Stimulated activated CD8-positive, alpha-beta memory T cell treated with anti-CD3 and anti-CD28 coated beads, Interleukin-2, amount 100 ng/mL, for 48 hours (primary cell): Measurements from ENCODE around the gene C4orf50.

Experiments used
- DNase-seq, 2 donors: peaks; one replicate each; pipeline ENCODE4 v3.0.0-alpha.2; 2020; ENCODE audit warnings: low read depth in 2 of 2

C4orf50 gene

GRCh38 chr4:5943561-5943960 is 74.7 kb downstream of the C4orf50 start:
- no peak for DNase-seq

- no peak for DNase-seq
These were observed 75.3 kb downstream of the C4orf50 start for GRCh38 chr4:5942947-5943346.

- no peak for DNase-seq
These were observed 76.6 kb downstream of the C4orf50 start for GRCh38 chr4:5941601-5942000.

DNA sequence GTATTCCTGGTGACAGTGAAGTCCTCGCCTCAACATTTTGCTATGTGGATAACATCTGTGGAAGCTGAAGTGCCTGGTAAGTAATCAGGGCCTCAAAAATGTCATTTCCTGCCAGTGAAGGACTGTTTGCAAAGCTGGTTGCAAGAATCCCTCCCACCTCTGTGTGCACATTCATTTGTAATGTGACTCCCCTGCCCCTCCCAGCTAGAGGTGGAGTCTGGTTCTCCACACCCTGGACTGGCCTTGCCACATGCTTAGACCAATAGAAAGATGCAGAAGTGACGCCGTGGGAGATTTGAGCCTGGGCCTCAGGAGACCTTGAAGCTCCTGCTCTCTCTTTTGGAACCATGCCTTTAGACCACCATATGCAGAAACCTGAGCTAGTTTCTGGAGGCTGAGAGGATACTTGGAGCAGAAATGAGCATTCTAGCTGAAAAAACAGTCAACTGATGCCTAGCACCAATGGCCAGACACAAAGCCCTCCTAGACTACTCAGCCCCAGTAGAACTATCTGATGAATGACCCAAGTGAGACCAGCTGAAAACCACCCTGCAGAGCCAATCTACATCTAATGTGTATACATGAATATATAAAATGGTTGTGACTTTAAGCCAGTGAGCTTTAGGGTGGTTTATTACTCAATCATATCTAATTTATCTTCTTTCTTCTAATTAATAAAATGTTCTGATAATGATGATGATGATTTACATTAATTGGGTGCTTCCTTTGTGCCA is 77.6 kb downstream of the C4orf50 start:
- no peak for DNase-seq

DNA sequence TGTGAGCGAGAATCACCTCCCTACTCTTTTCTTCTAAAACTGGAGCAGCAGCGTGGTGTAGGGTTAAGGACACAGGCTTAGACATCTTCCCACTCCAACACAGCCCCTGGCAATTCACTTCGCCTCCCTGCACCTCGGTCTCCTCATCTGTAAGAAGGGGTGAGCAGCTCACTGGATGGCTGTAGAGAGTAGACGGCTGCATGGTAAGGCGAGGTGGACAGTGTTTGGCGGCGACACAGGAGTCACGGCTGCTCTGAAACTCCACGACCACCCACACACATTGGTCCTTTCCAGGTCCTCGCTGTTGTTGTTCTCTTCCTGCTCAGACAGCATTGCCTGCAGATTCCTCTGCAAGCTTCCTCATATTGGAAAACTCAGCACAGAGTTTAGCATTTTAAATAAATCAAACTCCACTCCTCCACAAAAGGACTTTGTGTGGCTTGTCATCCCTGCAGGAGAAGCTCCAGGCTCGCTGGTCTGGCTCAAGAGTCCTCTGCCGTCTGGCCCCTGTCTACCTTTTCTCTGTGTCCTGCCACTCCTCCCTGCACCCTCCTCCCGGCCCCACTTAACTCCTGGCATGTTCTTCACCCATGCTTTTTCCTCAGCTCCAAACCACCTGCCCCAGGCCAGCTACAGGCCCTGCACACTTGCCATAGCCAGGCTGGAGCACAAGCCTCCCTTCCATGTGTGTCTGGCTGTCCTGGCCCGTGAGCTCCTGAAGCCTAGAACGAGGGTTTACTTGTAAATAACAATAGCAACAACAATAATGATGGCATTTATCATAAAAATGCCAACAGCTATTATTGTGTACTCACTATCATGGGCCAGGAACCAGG is 84.0 kb downstream of the C4orf50 start:
- DNase-seq = no peak

DNA sequence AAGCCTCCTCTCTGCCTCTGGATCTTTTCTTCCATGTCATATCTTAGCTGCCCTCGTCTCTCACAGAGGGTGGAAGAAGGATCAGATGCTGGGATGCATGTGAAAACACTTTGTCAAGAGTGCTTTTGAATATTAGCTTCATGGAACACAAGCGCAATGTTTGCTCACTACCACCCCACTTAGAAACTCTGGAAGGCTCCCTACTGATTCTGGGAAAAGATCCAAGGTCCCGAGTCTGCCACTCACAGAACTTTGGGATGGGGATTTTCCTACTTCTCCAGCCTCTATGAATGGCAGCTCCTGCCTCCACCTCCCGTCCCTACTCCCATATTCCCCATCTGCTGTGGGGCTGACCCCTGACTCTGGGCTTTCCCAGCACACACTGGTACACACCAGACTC is 85.1 kb downstream of the C4orf50 start:
- DNase-seq = no peak

- DNase-seq = no peak
These were observed 86.1 kb downstream of the C4orf50 start for GRCh38 chr4:5932035-5932568.

DNA sequence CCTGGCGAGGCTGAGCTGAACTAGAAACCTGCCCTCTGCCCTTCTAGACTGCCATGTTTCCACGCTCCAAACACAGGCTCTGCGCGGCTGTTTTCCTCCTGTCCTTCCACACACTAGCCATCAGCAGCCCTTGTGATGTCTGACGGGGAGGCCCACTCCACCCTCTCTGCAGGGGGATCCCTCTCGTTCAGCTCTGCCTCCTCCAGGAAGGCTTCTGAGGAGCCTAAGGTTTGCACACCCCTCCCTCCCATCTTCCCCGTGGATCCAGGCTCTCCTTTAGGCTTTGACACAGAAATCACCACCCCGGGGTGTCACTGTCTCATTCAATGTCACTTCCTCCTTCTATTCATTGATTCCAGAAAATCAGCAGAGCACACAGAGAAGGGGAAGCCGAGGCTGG is 86.7 kb downstream of the C4orf50 start:
- DNase-seq = no peak

GRCh38 chr4:5930876-5931275 is 87.4 kb downstream of the C4orf50 start:
- no peak for DNase-seq

GRCh38 chr4:5930456-5930855 is 87.8 kb downstream of the C4orf50 start:
- no peak for DNase-seq

- DNase-seq = no peak
These were observed 89.3 kb downstream of the C4orf50 start for GRCh38 chr4:5928844-5929420.

DNA sequence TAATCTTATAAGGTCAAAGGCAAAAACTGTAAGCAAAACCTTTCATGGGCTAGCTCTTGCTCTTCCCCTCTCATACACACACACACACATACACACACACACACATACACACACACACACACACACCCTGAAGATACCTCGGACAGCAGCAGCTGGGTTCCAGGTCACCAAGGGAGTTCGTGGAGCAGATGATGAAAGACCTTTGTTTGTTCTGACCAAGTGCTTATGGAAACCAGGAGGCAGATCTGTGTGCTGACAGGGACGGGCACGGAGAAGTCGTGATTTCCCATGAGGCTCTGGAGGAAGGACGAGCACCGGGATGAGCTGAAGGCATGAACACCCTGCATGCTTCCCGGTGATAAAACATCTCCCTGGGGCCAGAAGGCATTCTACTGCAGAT is 90.0 kb downstream of the C4orf50 start:
- DNase-seq = no peak

DNA sequence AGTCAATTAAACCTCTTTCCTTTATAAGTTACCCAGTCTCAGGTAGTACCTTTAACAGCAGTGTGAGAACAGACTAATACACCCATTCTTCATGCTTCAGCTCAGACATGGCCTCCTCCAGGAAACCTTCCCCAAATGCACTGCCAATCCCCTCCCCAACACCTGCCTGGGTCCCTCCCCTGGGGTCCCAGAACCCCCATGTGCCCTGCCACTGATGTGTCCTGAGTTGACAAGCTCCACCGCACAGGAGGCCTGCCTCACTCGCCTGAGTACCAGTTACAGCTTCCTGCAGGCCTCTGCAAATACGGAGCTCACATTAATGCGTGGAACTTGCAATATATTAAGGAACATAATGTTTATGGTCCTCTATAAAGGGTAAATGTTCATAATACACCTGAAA is 90.5 kb downstream of the C4orf50 start:
- no peak for DNase-seq

GRCh38 chr4:5927116-5927515 is 91.1 kb downstream of the C4orf50 start:
- DNase-seq = no peak

DNA sequence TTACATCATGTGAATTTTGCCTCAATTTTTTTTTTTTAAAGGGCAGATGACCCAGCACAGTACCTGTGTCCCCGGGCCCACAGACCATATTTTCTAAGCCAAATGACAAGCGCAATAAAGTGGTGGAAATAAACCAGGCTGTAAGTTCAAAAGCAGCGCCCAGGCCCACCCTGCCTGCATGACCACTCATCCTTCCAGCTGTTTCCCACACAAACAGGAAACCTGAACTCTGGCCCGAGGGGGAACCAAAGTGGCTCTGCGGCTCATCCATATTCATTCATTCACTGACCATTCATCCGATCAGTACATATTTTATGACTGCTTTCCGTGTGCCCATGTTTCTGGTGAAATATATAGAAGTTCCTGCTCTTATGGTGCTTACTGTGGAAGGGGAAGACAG is 91.6 kb downstream of the C4orf50 start:
- DNase-seq = no peak

DNA sequence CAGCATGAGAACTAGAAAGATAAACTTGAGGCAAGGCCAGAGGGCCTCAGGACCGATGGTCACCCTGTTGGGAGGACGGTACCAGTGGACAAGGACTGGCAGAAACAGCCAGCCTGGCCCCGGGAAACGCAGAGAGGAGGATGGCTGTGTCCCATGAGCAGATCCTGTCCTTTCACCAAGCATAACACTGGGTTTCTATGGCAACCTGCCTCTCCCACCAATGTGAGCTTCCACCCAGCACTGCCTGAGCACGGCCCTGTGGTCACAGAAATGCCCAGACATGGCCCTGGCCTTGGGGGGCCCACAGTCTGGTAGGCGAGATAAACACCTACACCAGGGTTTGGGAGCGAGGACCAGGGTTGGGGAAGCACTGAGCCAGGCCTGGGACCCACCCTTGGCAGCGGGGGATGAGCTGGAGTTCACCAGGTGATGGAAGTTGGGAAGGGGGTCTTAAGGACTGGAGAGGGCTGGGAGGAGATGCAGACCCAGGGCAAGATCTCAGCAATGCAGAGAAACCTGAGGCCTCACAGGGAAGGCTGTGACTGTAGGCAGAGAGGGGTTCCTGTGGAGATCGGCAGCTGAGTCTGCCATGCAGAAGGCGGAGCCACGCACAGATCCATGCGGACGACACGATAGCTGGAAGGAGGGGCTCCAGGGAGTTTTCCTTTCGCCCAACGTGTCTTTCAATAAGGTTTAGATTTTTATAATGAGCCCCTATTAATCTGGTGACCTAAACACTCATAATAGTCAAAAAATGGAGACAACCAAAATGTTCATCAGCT is 92.6 kb downstream of the C4orf50 start:
- DNase-seq = no peak

DNA sequence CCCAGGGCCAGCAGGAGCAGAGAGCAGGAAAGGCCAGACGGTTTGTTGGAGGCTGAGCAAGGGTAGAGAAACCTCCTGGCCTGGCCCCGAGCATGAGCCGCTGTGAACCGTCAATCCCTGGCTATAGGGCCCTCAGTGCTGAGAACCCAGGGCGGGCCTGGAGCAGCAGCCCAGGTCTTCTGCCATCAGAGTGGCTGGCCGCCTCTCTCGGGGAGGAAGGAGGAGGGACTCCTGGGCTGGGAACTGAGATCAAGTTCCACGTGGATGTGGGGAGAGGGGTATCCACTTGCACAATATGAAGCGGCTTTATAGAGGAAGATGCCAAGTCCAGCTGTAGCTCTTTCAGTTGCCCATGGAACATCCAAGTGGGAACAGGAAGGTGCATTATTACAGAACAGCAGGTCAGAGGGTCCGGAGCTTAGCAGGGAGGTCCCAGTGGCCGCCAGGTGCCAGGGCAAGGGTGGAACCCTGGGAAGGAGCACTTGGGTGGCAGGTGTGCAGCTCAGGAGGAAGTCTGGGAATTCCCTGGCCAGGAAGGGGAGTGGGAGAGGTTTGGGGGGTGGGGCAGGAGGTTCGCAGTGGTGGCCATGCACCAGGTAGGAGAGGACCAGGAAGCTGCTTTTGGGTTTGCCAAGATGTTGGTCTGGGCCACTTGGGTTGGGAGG is 93.6 kb downstream of the C4orf50 start:
- no peak for DNase-seq

GRCh38 chr4:5923376-5923775 is 94.9 kb downstream of the C4orf50 start:
- no peak for DNase-seq

DNA sequence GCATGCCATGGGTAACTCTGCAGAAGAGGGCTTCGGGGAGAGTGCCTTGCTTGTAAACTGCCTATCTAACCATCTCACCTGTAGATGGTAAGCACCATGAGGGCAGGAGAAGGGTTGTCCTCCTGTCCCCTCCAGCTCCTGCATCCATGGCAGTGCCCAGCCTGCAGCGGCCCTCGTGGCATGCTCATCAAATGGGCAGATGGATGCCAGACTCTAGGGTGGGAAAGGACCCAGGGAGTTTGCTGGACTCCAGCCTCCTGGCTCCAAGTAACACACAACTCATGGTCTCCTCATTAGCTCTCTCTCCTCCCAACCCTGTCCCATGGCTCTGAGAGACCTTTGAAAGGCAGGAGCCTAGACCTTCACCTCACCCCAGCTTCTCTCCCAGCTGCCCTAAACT is 95.7 kb downstream of the C4orf50 start:
- no peak for DNase-seq

DNA sequence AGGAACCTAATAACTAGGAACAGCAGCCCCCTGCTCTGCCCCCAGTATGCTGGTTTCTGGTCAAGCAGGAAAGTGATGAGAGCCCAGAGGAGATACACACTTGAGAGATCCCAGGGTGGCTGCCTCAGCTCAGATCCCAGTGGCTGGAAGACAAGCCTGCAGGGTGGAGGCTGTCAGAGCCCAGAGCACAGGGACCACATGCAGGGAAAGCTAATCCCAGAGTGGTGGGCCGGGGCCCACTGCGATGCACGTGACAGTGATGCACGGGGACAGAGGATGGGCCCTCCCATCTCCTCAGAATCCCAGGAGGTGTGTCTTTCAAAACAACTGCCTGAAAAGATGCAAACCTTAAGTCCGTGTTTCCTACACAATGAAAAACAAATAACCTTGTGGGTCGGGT is 96.2 kb downstream of the C4orf50 start:
- DNase-seq = no peak
